Calu3 (cell line): ENCODE measurements around the gene HCRTR1. TPM values are rescaled to one million over a fixed set of nuclear protein-coding genes. Genes with fewer than 3 reads are reported as not detected.

ENCODE experiments used
- BruUV-seq: library from RNA; stranded (reverse); fragments of 400-500 nt; replicated peaks from 2 replicates; lab custom pipeline; 2021; lab: Mats Ljungman, UMichigan
- CTCF ChIA-PET: fragments of 300-600 bp; sonication (Branson Sonifier 250); formaldehyde crosslinking; loops from one replicate; lab custom pipeline; 2022; ENCODE audit warnings: antibody characterized with exemption; lab: Charles Lee
- DNase-seq: peaks from one replicate; pipeline ENCODE4 v3.0.0; 2022
- H3K27ac Mint-ChIP-seq: one replicate; pipeline ENCODE4 v1.8.0; 2022; ENCODE audit warnings: mixed read lengths; ENCODE audit not compliant: unreplicated experiment
- H3K27me3 Mint-ChIP-seq: one replicate; pipeline ENCODE4 v1.8.0; 2022; ENCODE audit warnings: mixed read lengths; ENCODE audit not compliant: unreplicated experiment
- H3K36me3 Mint-ChIP-seq: one replicate; pipeline ENCODE4 v1.8.0; 2022; ENCODE audit warnings: mild to moderate bottlenecking, moderate library complexity, mixed read lengths; ENCODE audit not compliant: insufficient read depth, unreplicated experiment
- H3K4me1 Mint-ChIP-seq: one replicate; pipeline ENCODE4 v1.8.0; 2022; ENCODE audit warnings: mild to moderate bottlenecking, low read depth, mixed read lengths; ENCODE audit not compliant: unreplicated experiment
- H3K4me3 Mint-ChIP-seq: one replicate; pipeline ENCODE4 v1.8.0; 2022; ENCODE audit warnings: mild to moderate bottlenecking, low read depth, moderate library complexity, mixed read lengths; ENCODE audit not compliant: unreplicated experiment
- H3K9me3 Mint-ChIP-seq: one replicate; pipeline ENCODE4 v1.8.0; 2022; ENCODE audit warnings: low read depth, mixed read lengths; ENCODE audit not compliant: unreplicated experiment
- intact Hi-C: fragments of 100-400 bp; cut with micrococcal nuclease; formaldehyde crosslinking; loops from one replicate; pipeline ENCODE4 v1.10.0; 2022; ENCODE audit not compliant: unreplicated experiment
- total RNA-seq: library from RNA; stranded (reverse); gene quantifications from 2 replicates; pipeline ENCODE4 v1.2.3, GENCODE V29; 2022
- TF ChIP-seq, protein P1 (sequence below): fragments of 200-600 bp; IDR thresholded peaks from one replicate; pipeline ENCODE4 v1.8.0; 2022; ENCODE audit warnings: antibody characterized with exemption; ENCODE audit not compliant: unreplicated experiment

Gene HCRTR1
- total RNA-seq, 1 experiment from 2014 or later, result not detected

- Mint-ChIP-seq H3K4me3 (no peak overlapping the region), H3K27ac (no peak overlapping the region), H3K27me3 (no peaks in the 10 kb centered on the region)
Observed at GRCh38 chr1:31573261-31573660, 44.2 kb upstream of the HCRTR1 start.

DNA sequence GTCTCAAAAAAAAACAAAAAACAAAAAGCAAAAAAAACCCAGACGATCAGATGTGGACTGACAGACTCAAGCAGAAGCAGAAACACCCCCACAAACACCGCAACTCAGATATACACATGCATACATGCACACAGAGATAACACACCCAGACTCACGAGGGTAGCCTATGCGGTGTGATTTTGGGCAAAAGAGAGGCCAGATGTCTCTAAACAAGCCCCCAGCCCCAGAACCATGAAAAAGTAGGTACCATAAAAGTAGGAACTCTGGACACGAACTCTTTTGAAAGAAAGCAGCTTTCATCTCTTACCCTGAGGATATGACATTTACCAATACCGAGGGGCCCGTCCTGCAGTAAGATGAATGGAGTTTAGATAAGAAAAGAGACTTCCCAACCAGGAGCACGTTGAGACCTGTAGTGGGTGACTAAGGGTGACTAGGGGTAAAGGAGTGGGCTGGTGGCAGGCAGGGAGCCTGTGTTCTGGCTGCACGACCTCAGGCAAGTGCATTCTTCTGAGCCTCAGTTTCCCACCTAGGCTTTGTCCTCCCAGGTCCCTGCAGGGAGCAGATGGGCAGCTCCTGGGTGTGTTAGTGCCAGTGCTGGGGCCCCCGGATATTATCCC is 42.6 kb upstream of the HCRTR1 start:
- TF ChIP-seq, protein P1, sequence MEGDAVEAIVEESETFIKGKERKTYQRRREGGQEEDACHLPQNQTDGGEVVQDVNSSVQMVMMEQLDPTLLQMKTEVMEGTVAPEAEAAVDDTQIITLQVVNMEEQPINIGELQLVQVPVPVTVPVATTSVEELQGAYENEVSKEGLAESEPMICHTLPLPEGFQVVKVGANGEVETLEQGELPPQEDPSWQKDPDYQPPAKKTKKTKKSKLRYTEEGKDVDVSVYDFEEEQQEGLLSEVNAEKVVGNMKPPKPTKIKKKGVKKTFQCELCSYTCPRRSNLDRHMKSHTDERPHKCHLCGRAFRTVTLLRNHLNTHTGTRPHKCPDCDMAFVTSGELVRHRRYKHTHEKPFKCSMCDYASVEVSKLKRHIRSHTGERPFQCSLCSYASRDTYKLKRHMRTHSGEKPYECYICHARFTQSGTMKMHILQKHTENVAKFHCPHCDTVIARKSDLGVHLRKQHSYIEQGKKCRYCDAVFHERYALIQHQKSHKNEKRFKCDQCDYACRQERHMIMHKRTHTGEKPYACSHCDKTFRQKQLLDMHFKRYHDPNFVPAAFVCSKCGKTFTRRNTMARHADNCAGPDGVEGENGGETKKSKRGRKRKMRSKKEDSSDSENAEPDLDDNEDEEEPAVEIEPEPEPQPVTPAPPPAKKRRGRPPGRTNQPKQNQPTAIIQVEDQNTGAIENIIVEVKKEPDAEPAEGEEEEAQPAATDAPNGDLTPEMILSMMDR, result no peak
- H3K4me1 Mint-ChIP-seq, result peaks cover 64% of the 10 kb centered on the region
- no peaks in the 10 kb centered on the region for H3K27me3 Mint-ChIP-seq
- no peak overlapping the region for H3K27ac Mint-ChIP-seq
- intact Hi-C loops, result loop anchor here (10.0 kb wide), 1 partner anchor 360 kb away; the partner anchor contains the start of gene PTP4A2
- no peaks in the 10 kb centered on the region for H3K9me3 Mint-ChIP-seq
- DNase-seq, result no peak
- no TSS peak for BruUV-seq
- H3K36me3 Mint-ChIP-seq, result peaks cover 1% of the 10 kb centered on the region
- no peak overlapping the region for H3K4me3 Mint-ChIP-seq
- CTCF ChIA-PET, result interaction anchor here (0.7 to 1.3 kb wide), 3 partner anchors 10 to 154 kb away, joined by 3 to 5 read pairs (median 3); no protein-coding TSS in a partner anchor

More at GRCh38 chr1:31573261-31573660, 44.2 kb upstream of the HCRTR1 start:
- Mint-ChIP-seq H3K36me3 (peaks cover 4% of the 10 kb centered on the region), H3K9me3 (no peaks in the 10 kb centered on the region), H3K4me1 (peaks cover 80% of the 10 kb centered on the region)
- intact Hi-C loops, result loop anchor here (10.0 kb wide), 1 partner anchor 362 kb away; the partner anchor contains the start of gene PTP4A2
- CTCF ChIA-PET, result interaction anchor here (0.7 to 0.8 kb wide), 3 partner anchors 10 to 102 kb away, joined by 3 read pairs; no protein-coding TSS in a partner anchor
- BruUV-seq, result no TSS peak
- DNase-seq, result no peak
- TF ChIP-seq, protein P1, result no peak

DNA sequence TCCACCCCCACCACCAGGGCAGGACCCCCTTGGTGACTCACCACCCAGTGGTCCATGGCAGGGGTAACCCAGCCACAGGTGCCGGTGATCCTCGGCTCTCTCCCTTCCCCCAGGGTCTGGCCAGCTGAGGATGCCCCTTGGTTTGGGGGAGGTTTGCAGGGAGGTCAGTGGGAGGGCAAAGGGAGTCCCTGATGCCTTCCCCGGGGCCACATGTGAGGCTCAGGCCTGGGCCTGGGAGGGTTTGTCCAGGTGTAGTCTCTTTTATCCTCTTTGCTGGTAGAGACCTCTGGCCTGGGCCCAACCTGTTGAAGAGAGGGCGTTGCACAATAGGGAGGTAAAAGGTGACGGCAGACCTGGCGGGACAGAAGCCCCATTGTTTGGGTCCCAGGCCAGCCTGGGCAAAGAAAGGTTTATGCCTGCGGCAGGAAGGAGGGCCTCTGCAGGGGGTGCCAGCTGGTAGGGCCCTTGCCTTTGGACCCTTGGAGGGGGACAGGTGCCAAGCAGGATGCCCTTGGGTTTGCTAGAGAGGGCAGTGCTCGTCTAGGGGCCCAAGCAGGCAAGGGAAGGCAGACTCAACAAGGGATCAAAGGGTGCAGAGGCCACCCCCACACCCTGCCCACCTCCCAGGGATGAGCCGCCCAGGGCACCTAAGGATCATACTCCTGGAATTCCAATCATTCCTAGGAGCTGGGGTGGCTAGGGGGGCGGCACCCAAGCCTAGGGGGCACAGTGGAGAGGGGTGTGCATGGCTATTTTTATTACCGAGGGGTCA is 41.9 kb upstream of the HCRTR1 start:
- Mint-ChIP-seq H3K4me1 (peaks cover 58% of the 10 kb centered on the region), H3K36me3 (no peaks in the 10 kb centered on the region), H3K4me3 (no peak overlapping the region), H3K27me3 (no peaks in the 10 kb centered on the region), H3K9me3 (no peaks in the 10 kb centered on the region), H3K27ac (no peak overlapping the region)
- intact Hi-C loops, result loop anchor here (10.0 kb wide), 1 partner anchor 359 kb away; the partner anchor contains the start of gene PTP4A2
- no TSS peak for BruUV-seq
- CTCF ChIA-PET, result interaction anchor here (1.3 kb wide), 1 partner anchor 16 kb away, joined by 5 read pairs; no protein-coding TSS in a partner anchor
- DNase-seq, result peak; percentile 96
- TF ChIP-seq, protein P1, result no peak

DNA sequence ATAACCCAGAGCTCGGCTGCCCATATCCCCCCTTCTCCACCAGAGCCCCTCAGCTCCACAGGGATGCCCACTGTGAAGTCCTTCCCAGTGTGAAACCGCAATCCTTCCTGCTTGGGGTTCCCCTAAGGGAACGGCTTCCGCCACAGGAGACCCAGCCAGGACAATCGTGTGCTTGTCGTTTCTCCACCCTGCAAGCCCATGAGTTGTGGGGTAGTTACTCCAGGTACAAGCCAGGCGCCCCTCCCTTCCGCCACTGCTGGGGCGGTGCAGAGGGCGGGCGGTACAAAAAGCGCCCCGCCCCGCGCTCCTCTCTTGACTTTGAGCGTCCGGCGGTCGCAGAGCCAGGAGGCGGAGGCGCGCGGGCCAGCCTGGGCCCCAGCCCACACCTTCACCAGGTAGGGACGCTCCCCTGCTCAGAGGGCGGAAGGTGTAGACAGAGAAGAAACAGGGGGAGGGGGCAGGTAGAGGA is 41.3 kb upstream of the HCRTR1 start, which contains the start of gene TINAGL1:
TSS of gene TINAGL1 (plus strand) at position 315 of the 469 bp plus-strand sequence. CDS start 634 bp downstream, outside the sequence.
- no peak within 1 kb of the TSS for H3K4me3 Mint-ChIP-seq
- no TSS peak for BruUV-seq
- TF ChIP-seq, protein P1, result no peak

More for the DNA sequence above, 41.3 kb upstream of the HCRTR1 start, which contains the start of gene TINAGL1:
- no peaks in the 10 kb centered on the region for H3K36me3 Mint-ChIP-seq
- no peaks in the 10 kb centered on the region for H3K9me3 Mint-ChIP-seq
- intact Hi-C loops, result loop anchor here (10.0 kb wide), 1 partner anchor 359 kb away; the partner anchor contains the start of gene PTP4A2
- peaks cover 51% of the 10 kb centered on the region for H3K4me1 Mint-ChIP-seq
- CTCF ChIA-PET, result no interaction called here
- H3K27me3 Mint-ChIP-seq, result no peaks in the 10 kb centered on the region
- H3K27ac Mint-ChIP-seq, result no peak within 1 kb of the TSS
- DNase-seq, result peak; percentile 95
